Osteoblast (primary cell): ENCODE data around the gene DDX42. TPM values are rescaled to one million over a fixed set of nuclear protein-coding genes. Genes with fewer than 3 reads are reported as not detected.

Experiments used
- DNase-seq: peaks from one replicate; pipeline ENCODE4 v3.0.0; 2011; ENCODE audit warnings: low spot score, mixed read lengths; ENCODE audit not compliant: insufficient read length; ENCODE audit errors: missing footprints
- H2AFZ ChIP-seq: 2 replicates; pipeline ENCODE4 v1.6.0; 2011; ENCODE audit warnings: mild to moderate bottlenecking, low read length
- H3K27ac ChIP-seq: 2 replicates; pipeline ENCODE4 v1.5.1; 2011; ENCODE audit warnings: mild to moderate bottlenecking, low read depth, low read length, moderate library complexity
- H3K27me3 ChIP-seq: 2 replicates; pipeline ENCODE4 v1.6.0; 2012; ENCODE audit warnings: mild to moderate bottlenecking, control low read depth, inconsistent platforms, low read length, moderate library complexity; ENCODE audit not compliant: insufficient read depth
- H3K36me3 ChIP-seq: 2 replicates; pipeline ENCODE4 v1.5.1; 2011; ENCODE audit warnings: mild to moderate bottlenecking, low read length, control low read depth, moderate library complexity; ENCODE audit not compliant: insufficient read depth
- H3K4me1 ChIP-seq: 2 replicates; pipeline ENCODE4 v1.5.1; 2011; ENCODE audit warnings: mild to moderate bottlenecking, low read length, control low read depth, moderate library complexity; ENCODE audit not compliant: insufficient read depth
- H3K4me2 ChIP-seq: 2 replicates; pipeline ENCODE4 v1.6.0; 2011; ENCODE audit warnings: mild to moderate bottlenecking, low read length; ENCODE audit not compliant: insufficient read depth
- H3K4me3 ChIP-seq: fragments of 200-600 bp; sonication (generic); 3 replicates; pipeline ENCODE4 v1.5.1; 2012; ENCODE audit warnings: mild to moderate bottlenecking, low read length, inconsistent platforms; ENCODE audit not compliant: insufficient read depth
- H3K79me2 ChIP-seq: 2 replicates; pipeline ENCODE4 v1.6.0; 2012; ENCODE audit warnings: mild to moderate bottlenecking, low read length, control low read depth, inconsistent platforms; ENCODE audit not compliant: insufficient read depth
- H3K9me3 ChIP-seq: 2 replicates; pipeline ENCODE4 v1.5.1; 2011; ENCODE audit warnings: low read depth, low read length, control low read depth
- H4K20me1 ChIP-seq: 2 replicates; pipeline ENCODE4 v1.6.0; 2012; ENCODE audit warnings: mild to moderate bottlenecking, low read length, control low read depth; ENCODE audit not compliant: insufficient read depth
- total RNA-seq: library from RNA; depleted of rRNA; stranded (reverse); fragments of >200 nt; gene quantifications from 2 replicates; pipeline ENCODE4 v1.2.3, GENCODE V29; 2012
- TF ChIP-seq, protein P1 (sequence below): IDR thresholded peaks from 2 replicates; pipeline ENCODE4 v1.5.1; 2011; ENCODE audit warnings: mild to moderate bottlenecking, low read depth, low read length, moderate library complexity; ENCODE audit errors: extremely low read depth

Gene DDX42
- total RNA-seq, 1 donor, result 77.4 TPM

DNA sequence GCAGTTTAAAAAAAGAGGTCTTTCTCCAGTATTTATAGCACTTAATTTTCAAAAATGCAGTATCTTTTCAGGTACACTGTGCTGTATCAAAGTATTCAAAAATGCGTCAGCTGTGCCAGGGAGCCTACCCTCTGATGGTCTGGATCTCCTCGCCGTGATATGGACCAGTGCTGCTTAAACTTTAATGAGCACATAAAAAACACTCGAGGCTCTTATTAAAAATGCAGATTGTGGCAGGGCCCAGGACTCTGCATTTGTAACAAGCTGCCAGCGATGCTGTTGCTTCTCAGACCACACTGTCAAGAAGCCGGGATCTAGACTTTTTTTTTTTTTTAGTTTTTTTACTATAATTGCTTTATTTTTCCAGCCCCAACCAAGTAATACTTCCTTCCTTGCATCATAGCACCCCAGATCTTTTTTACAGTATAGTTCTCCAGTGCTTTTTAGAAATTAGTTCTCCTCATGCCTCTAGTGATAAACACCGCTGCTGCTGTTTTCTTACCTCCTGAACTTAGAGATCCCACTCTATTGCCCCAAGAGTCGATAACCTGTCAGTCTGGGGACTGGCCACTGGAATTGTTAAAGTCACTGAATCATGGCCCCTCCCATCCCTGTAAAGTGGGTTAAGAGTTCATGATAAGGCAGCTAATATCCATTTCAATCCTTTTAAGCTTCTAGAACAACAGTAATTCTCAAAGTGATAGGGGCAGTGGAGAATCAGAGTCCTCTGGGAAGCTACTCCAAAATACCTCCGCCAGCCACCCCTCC lies 70.1 kb downstream of the DDX42 start:
- no peaks in the 10 kb centered on the region for H3K27me3 ChIP-seq
- peak overlapping the region; percentile 42 for H3K27ac ChIP-seq
- H3K4me1 ChIP-seq, result peaks cover 29% of the 10 kb centered on the region
- H3K79me2 ChIP-seq, result peaks cover 31% of the 10 kb centered on the region
- peak overlapping the region; percentile 78 for H3K4me2 ChIP-seq
- H2AFZ ChIP-seq, result peak overlapping the region; percentile 42
- no peaks in the 10 kb centered on the region for H3K9me3 ChIP-seq
- peak; percentile 47 for DNase-seq
- H3K4me3 ChIP-seq, result peak overlapping the region; percentile 95
- no peaks in the 10 kb centered on the region for H3K36me3 ChIP-seq
- peaks cover 13% of the 10 kb centered on the region for H4K20me1 ChIP-seq
- TF ChIP-seq, protein P1, sequence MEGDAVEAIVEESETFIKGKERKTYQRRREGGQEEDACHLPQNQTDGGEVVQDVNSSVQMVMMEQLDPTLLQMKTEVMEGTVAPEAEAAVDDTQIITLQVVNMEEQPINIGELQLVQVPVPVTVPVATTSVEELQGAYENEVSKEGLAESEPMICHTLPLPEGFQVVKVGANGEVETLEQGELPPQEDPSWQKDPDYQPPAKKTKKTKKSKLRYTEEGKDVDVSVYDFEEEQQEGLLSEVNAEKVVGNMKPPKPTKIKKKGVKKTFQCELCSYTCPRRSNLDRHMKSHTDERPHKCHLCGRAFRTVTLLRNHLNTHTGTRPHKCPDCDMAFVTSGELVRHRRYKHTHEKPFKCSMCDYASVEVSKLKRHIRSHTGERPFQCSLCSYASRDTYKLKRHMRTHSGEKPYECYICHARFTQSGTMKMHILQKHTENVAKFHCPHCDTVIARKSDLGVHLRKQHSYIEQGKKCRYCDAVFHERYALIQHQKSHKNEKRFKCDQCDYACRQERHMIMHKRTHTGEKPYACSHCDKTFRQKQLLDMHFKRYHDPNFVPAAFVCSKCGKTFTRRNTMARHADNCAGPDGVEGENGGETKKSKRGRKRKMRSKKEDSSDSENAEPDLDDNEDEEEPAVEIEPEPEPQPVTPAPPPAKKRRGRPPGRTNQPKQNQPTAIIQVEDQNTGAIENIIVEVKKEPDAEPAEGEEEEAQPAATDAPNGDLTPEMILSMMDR, result no peak

DNA sequence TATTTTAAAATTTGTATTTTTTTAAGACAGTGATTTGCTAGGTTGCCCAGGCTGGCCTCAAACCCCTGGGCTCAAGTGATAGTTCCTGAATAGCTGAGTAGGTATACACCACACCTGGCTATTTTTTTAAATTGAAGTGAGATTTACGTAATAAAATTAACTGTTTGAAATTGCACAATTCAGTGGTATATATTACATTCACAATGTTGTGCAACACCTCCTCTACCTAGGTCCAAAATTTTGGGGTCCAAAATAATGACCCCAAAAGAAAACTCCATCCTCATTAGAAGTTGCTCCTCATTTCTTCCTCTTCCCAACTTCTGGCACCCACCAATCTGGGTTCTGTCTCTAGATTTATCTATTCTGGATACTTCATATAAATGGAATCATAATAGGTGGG lies 71.5 kb downstream of the DDX42 start:
- Histone ChIP-seq H3K4me1 (peaks cover 20% of the 10 kb centered on the region), H3K9me3 (no peaks in the 10 kb centered on the region), H2AFZ (no peak overlapping the region), H3K27me3 (no peaks in the 10 kb centered on the region), H3K36me3 (no peaks in the 10 kb centered on the region), H3K27ac (no peak overlapping the region), H3K4me2 (no peak overlapping the region), H4K20me1 (peaks cover 9% of the 10 kb centered on the region), H3K79me2 (peaks cover 17% of the 10 kb centered on the region), H3K4me3 (no peak overlapping the region)
- TF ChIP-seq, protein P1, result no peak
- DNase-seq, result no peak

DNA sequence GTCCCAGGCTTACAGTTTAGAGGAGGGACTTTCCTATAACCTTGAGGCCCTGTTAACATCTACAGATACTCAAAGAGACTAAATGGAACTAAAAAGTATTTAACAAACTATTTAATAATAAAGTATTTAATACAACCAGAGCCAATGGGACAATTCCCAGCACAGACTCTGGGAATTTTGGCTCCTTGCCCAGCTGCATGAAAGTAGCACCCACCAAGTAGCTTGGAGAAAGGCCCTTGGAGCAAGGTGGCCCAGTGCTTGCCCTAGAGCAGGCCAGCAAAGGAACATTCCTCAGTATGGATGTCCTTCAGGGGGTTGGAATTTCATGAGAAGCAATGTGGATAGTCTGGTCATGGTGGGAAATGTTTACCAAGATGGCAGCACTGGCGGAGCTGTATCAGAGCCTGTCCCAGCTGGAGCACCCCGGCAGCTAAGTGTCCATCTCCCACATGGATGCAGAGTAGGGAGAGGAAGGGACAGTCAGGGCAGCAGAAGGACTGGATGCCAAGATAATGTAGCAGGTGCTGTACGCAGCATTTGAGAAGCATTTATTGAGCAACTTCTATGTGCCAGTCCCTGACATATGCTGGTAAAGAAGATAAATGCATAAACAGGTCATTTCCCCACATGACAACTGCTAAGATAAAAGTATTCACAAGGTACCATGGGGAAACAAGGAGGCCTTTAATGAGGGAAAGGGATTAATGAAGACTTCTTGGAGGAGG lies 73.7 kb downstream of the DDX42 start:
- peak; percentile 8 for DNase-seq
- H3K9me3 ChIP-seq, result no peaks in the 10 kb centered on the region
- H3K79me2 ChIP-seq, result no peaks in the 10 kb centered on the region
- no peaks in the 10 kb centered on the region for H4K20me1 ChIP-seq
- peaks cover 10% of the 10 kb centered on the region for H3K4me1 ChIP-seq
- no peak overlapping the region for H3K27ac ChIP-seq
- H3K4me2 ChIP-seq, result no peak overlapping the region
- no peak overlapping the region for H3K4me3 ChIP-seq
- no peak overlapping the region for H2AFZ ChIP-seq
- no peaks in the 10 kb centered on the region for H3K27me3 ChIP-seq
- TF ChIP-seq, protein P1, result no peak
- H3K36me3 ChIP-seq, result no peaks in the 10 kb centered on the region
